ENCODE measurements around the gene CHP2. TPM values are rescaled to one million over a fixed set of nuclear protein-coding genes. Genes with fewer than 3 reads are reported as not detected.

Gene CHP2
- total and polyA plus RNA-seq, 2 donors (not counting 1 experiment from before 2014, with no cell fraction given): not detected

DNA sequence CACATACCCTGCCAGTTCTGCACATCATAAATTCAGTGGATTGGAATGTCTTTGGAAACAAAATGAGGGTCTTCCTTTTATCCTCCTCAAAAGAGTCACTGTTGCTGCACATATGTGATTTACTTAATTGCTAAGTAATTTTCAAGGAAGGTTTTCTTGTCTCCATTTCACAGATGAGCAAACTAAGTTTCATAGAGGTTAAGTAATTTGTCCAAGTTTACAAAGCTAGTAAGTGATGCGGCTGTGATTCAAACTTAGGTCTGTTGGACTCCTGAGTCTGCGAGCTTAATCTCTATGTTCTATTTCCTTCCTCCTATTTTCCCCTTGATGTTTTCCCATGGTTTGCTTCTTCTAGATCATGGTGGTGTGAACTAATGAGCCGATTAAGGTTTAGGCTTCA is 28.1 kb upstream of the CHP2 start:
- CTCF ChIA-PET: interaction anchor here (0.7 to 2.2 kb wide), 2 partner anchors 48 to 432 kb away, joined by 5 to 9 read pairs; partner anchors contain the start of gene PLK1
- no peak overlapping the region for H2AFZ ChIP-seq (ENCODE audit: insufficient read depth, low read depth, low read length, poor library complexity, severe bottlenecking)

DNA sequence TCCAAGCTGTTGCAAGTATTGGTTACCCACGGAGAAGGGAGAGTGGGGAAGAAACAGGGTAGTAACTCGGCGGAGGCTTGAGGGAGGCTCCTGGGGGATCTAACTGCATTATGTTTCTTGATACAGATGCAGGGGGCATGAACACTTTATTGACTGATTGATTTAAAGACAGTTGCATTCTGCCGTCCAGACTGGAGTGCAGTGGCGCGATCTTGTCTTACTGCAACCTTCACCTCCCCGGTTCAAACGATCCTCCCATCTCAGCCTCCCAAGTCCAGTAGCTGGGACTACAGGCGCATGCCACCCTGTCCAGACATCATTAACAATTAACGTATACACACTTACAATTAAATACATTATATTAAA is 26.7 kb upstream of the CHP2 start:
- Histone ChIP-seq H3K27ac (ENCODE audit: low read length in 2 of 2) (no peak overlapping the region), H3K9me3 (ENCODE audit: control extremely low read depth in 1 of 3, control insufficient read depth in 2 of 3, insufficient read depth in 1 of 3, low read length in 2 of 3) (peaks cover 0 to 4% (median 2%) of the 10 kb centered on the region in 3 donors), H3K79me2 (ENCODE audit: control insufficient read depth, insufficient read depth, low read length) (no peaks in the 10 kb centered on the region), H3K36me3 (replicated peaks in 1 of 2; ENCODE audit: control extremely low read depth in 1 of 2, control insufficient read depth in 1 of 2, extremely low read depth in 1 of 2, insufficient read depth in 2 of 2, low read length in 1 of 2) (no peaks in the 10 kb centered on the region), H3K4me2 (replicated peaks; ENCODE audit: low read depth, low read length, poor library complexity, severe bottlenecking) (no peak overlapping the region), H4K20me1 (ENCODE audit: control insufficient read depth, insufficient read depth, low read length, poor library complexity, severe bottlenecking) (no peaks in the 10 kb centered on the region), H3K4me1 (ENCODE audit: control insufficient read depth in 2 of 2, insufficient read depth in 2 of 2, low read length in 2 of 2) (peaks cover 0 to 5% of the 10 kb centered on the region in 2 donors), H3K4me3 (ENCODE audit: control extremely low read depth in 1 of 5, extremely low read depth in 1 of 5, insufficient read depth in 1 of 5, low read depth in 2 of 5, low read length in 4 of 5) (no peak overlapping the region), H2AFZ (ENCODE audit: insufficient read depth, low read depth, low read length, poor library complexity, severe bottlenecking) (no peak overlapping the region), H3K9ac (ENCODE audit: low read length) (no peak overlapping the region), H3K27me3 (replicated peaks in 1 of 4; ENCODE audit: control extremely low read depth in 1 of 4, control insufficient read depth in 3 of 4, insufficient read depth in 4 of 4, low read length in 3 of 4) (peaks cover 0 to 6% (median 0%) of the 10 kb centered on the region in 4 experiments)
- ChIA-PET POLR2A (no interaction called here), CTCF (interaction anchor here (1.2 to 2.2 kb wide), 3 partner anchors 8 to 525 kb away, joined by 3 to 9 read pairs (median 4); partner anchors contain the start of gene PLK1)
- intact Hi-C loops (cut with micrococcal nuclease): no loop called here
- no peak for DNase-seq
- ATAC-seq (ENCODE audit: low read depth): no peak
- Mint-ChIP-seq H3K4me3 (no peak overlapping the region), H3K4me1 (peaks cover 3% of the 10 kb centered on the region), H3K27ac (no peak overlapping the region), H3K27me3 (peaks cover 24% of the 10 kb centered on the region), H3K9me3 (ENCODE audit: insufficient read depth) (peaks cover 2% of the 10 kb centered on the region)
- 8% methylated on average over 3 of the region's 10 CpGs for WGBS (ENCODE audit: insufficient coverage)
- no peak for TF ChIP-seq EZH2 (IDR thresholded peaks at IDR 0.05; ENCODE audit: borderline replicate concordance, insufficient read depth, low read depth, low read length, poor library complexity, severe bottlenecking)
- TF ChIP-seq, protein P1, sequence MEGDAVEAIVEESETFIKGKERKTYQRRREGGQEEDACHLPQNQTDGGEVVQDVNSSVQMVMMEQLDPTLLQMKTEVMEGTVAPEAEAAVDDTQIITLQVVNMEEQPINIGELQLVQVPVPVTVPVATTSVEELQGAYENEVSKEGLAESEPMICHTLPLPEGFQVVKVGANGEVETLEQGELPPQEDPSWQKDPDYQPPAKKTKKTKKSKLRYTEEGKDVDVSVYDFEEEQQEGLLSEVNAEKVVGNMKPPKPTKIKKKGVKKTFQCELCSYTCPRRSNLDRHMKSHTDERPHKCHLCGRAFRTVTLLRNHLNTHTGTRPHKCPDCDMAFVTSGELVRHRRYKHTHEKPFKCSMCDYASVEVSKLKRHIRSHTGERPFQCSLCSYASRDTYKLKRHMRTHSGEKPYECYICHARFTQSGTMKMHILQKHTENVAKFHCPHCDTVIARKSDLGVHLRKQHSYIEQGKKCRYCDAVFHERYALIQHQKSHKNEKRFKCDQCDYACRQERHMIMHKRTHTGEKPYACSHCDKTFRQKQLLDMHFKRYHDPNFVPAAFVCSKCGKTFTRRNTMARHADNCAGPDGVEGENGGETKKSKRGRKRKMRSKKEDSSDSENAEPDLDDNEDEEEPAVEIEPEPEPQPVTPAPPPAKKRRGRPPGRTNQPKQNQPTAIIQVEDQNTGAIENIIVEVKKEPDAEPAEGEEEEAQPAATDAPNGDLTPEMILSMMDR (IDR thresholded peaks at IDR 0.05): peak; percentile 59

More for the DNA sequence above, 28.1 kb upstream of the CHP2 start:
- no peak for TF ChIP-seq EZH2 (IDR thresholded peaks at IDR 0.05; ENCODE audit: borderline replicate concordance, insufficient read depth, low read depth, low read length, poor library complexity, severe bottlenecking)
- TF ChIP-seq, protein P1 (IDR thresholded peaks at IDR 0.05): no peak
- no peak overlapping the region for H3K27ac Mint-ChIP-seq
- Histone ChIP-seq H3K27ac (ENCODE audit: low read length in 2 of 2) (no peak overlapping the region), H3K27me3 (replicated peaks in 1 of 4; ENCODE audit: control extremely low read depth in 1 of 4, control insufficient read depth in 3 of 4, insufficient read depth in 4 of 4, low read length in 3 of 4) (peaks cover 0 to 4% (median 0%) of the 10 kb centered on the region in 4 experiments), H3K4me2 (replicated peaks; ENCODE audit: low read depth, low read length, poor library complexity, severe bottlenecking) (no peak overlapping the region), H4K20me1 (ENCODE audit: control insufficient read depth, insufficient read depth, low read length, poor library complexity, severe bottlenecking) (no peaks in the 10 kb centered on the region), H3K4me3 (ENCODE audit: control extremely low read depth in 1 of 5, extremely low read depth in 1 of 5, insufficient read depth in 1 of 5, low read depth in 2 of 5, low read length in 4 of 5) (no peak overlapping the region), H3K9ac (ENCODE audit: low read length) (no peak overlapping the region), H3K36me3 (replicated peaks in 1 of 2; ENCODE audit: control extremely low read depth in 1 of 2, control insufficient read depth in 1 of 2, extremely low read depth in 1 of 2, insufficient read depth in 2 of 2, low read length in 1 of 2) (no peaks in the 10 kb centered on the region), H3K4me1 (ENCODE audit: control insufficient read depth in 2 of 2, insufficient read depth in 2 of 2, low read length in 2 of 2) (peaks cover 0 to 5% of the 10 kb centered on the region in 2 donors), H3K79me2 (ENCODE audit: control insufficient read depth, insufficient read depth, low read length) (no peaks in the 10 kb centered on the region), H3K9me3 (ENCODE audit: control extremely low read depth in 1 of 3, control insufficient read depth in 2 of 3, insufficient read depth in 1 of 3, low read length in 2 of 3) (peaks cover 0 to 12% (median 4%) of the 10 kb centered on the region in 3 donors)
- no peak for DNase-seq
- POLR2A ChIA-PET: no interaction called here
- no peak for ATAC-seq (ENCODE audit: low read depth)
- 88% methylated on average over 1 of the region's 3 CpGs for WGBS (ENCODE audit: insufficient coverage)
- H3K27me3 Mint-ChIP-seq: peaks cover 27% of the 10 kb centered on the region
- intact Hi-C loops (cut with micrococcal nuclease): no loop called here
- no peak overlapping the region for H3K4me3 Mint-ChIP-seq
- peaks cover 3% of the 10 kb centered on the region for H3K4me1 Mint-ChIP-seq
- peaks cover 6% of the 10 kb centered on the region for H3K9me3 Mint-ChIP-seq (ENCODE audit: insufficient read depth)

Data from B cell (primary cell).